Osteocyte (in vitro differentiated cells): Measurements from ENCODE around the gene LCORL. TPM values are rescaled to one million over a fixed set of nuclear protein-coding genes. Genes with fewer than 3 reads are reported as not detected.
"Not testable (repeated sequence)": the region's sequence is repeated elsewhere in the genome, so short reads cannot be mapped to it uniquely, and the experiment has no call there.

ENCODE experiments used
- DNase-seq: peaks from one replicate; pipeline ENCODE4 v3.0.0; 2021; ENCODE audit warnings: mixed read lengths; ENCODE audit not compliant: unreplicated experiment; ENCODE audit errors: extremely low spot score
- H3K27ac Mint-ChIP-seq: one replicate; pipeline ENCODE4 v1.8.0; 2021; ENCODE audit warnings: mild to moderate bottlenecking, mixed read lengths; ENCODE audit not compliant: unreplicated experiment
- H3K27me3 Mint-ChIP-seq: one replicate; pipeline ENCODE4 v1.8.0; 2021; ENCODE audit warnings: mixed read lengths; ENCODE audit not compliant: unreplicated experiment
- H3K36me3 Mint-ChIP-seq: one replicate; pipeline ENCODE4 v1.8.0; 2021; ENCODE audit warnings: mixed read lengths; ENCODE audit not compliant: unreplicated experiment
- H3K4me1 Mint-ChIP-seq: one replicate; pipeline ENCODE4 v1.8.0; 2021; ENCODE audit warnings: mixed read lengths; ENCODE audit not compliant: unreplicated experiment
- H3K4me3 Mint-ChIP-seq: one replicate; pipeline ENCODE4 v1.8.0; 2021; ENCODE audit warnings: mild to moderate bottlenecking, moderate library complexity, mixed read lengths; ENCODE audit not compliant: unreplicated experiment
- H3K9me3 Mint-ChIP-seq: one replicate; pipeline ENCODE4 v1.8.0; 2021; ENCODE audit warnings: mixed read lengths; ENCODE audit not compliant: unreplicated experiment
- CTCF ChIP-seq: fragments of 200-600 bp; sonication (generic); IDR thresholded peaks from 2 replicates; pipeline ENCODE4 v1.5.0; 2021; ENCODE audit warnings: antibody characterized with exemption, mild to moderate bottlenecking, moderate library complexity
- total RNA-seq: library from RNA; stranded (reverse); gene quantifications from 2 replicates; pipeline ENCODE4 v1.2.1, GENCODE V29; 2021

The LCORL gene
- total RNA-seq, 1 donor from 2014 or later: 18.2 TPM

DNA sequence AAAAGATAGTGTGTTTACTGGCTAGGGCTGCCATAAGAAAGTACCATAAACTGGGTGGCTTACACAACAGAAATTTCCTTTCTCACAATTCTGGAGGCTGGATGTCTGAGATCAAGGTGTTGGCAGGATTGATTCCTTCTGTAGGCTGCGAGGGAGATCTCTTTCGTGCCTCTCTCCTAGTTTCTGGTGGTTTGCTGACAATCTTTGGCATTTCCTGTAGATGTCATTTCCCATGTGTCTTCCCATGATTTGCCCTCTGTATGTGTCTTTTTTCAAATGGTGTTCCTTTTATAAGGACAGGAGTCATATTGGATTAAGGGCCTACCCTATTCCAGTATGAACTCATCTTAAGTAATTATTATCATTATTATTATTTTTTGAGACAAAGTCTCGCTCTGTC is 27.9 kb upstream of the LCORL start:
- Mint-ChIP-seq H3K9me3 (no peaks in the 10 kb centered on the region), H3K27me3 (no peaks in the 10 kb centered on the region), H3K4me1 (no peaks in the 10 kb centered on the region), H3K36me3 (no peaks in the 10 kb centered on the region), H3K4me3 (no peak overlapping the region), H3K27ac (no peak overlapping the region)
- DNase-seq: no peak
- TF ChIP-seq CTCF: no peak

DNA sequence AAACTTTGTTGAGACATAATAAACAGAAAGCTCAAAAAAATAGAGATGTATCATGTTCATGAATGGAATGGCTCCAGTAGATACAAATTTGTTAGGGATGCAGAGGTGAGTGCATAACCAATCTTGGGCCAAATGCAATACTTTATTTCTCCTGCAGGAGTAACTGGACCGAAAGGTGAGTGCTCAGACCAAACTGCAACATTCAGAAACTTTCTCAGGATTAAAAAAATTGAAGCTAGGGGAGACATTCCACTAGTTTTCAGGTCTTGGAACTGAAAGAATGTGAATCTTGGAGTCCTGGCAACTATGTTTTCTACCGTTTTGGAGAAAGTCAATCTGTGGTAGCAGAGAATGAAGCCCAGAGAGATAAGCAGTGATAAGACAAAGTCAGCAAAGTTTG is 21.2 kb upstream of the LCORL start:
- Mint-ChIP-seq H3K36me3 (no peaks in the 10 kb centered on the region), H3K27me3 (peaks cover 6% of the 10 kb centered on the region), H3K27ac (no peak overlapping the region), H3K4me1 (no peaks in the 10 kb centered on the region), H3K4me3 (no peak overlapping the region), H3K9me3 (no peaks in the 10 kb centered on the region)
- peak; percentile 17 for TF ChIP-seq CTCF
- DNase-seq: no peak

DNA sequence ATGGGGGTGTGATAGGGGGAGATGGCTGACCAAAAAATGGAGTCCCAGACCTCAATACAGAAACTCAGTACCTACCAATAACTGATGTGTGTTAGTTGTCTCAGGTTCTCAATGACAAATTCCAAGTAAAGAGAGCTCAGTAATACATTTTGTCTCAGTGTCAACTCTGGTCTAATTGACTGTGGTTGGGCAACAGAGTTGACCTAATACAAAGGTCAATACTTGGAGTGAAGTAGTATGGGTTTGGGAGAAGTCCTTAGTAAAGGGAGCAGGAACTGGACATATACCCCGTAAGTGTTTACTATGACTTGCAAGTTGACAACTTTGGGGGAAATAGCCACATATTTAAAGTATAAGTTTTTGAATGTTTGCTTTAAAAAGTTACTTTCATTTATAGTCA is 20.5 kb upstream of the LCORL start:
- DNase-seq: no peak
- no peak overlapping the region for H3K4me3 Mint-ChIP-seq
- no peak for TF ChIP-seq CTCF
- H3K4me1 Mint-ChIP-seq: no peaks in the 10 kb centered on the region
- peaks cover 7% of the 10 kb centered on the region for H3K27me3 Mint-ChIP-seq
- H3K9me3 Mint-ChIP-seq: no peaks in the 10 kb centered on the region
- H3K36me3 Mint-ChIP-seq: no peaks in the 10 kb centered on the region
- no peak overlapping the region for H3K27ac Mint-ChIP-seq

- Mint-ChIP-seq H3K27ac (no peak overlapping the region), H3K4me1 (no peaks in the 10 kb centered on the region), H3K9me3 (no peaks in the 10 kb centered on the region), H3K36me3 (no peaks in the 10 kb centered on the region), H3K4me3 (no peak overlapping the region), H3K27me3 (peaks cover 8% of the 10 kb centered on the region)
- no peak for TF ChIP-seq CTCF
- DNase-seq: no peak
Measured at GRCh38 chr4:18041114-18041513, 19.6 kb upstream of the LCORL start.

DNA sequence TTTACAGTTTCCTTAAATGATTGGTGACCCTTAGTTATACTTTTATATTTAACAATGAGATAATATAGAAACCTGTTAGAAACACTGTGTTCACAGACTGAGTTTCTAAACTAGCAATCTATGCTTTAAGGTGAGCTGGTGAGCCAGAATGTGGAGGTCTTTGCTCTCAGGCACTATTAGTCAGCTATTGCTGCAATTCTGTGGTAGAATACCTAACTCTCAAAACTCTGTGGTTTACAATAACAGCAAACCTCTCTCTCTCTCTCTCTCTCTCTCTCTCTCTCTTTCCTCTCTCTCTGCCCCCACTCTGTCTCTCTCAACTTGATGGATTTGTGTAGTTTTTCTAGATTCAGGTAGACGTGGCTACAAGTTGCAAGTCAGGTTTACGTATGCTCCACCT is 17.6 kb upstream of the LCORL start:
- peaks cover 21% of the 10 kb centered on the region for H3K27me3 Mint-ChIP-seq
- no peak overlapping the region for H3K4me3 Mint-ChIP-seq
- H3K4me1 Mint-ChIP-seq: no peaks in the 10 kb centered on the region
- H3K27ac Mint-ChIP-seq: no peak overlapping the region
- no peak for TF ChIP-seq CTCF
- H3K36me3 Mint-ChIP-seq: no peaks in the 10 kb centered on the region
- no peaks in the 10 kb centered on the region for H3K9me3 Mint-ChIP-seq
- no peak for DNase-seq

DNA sequence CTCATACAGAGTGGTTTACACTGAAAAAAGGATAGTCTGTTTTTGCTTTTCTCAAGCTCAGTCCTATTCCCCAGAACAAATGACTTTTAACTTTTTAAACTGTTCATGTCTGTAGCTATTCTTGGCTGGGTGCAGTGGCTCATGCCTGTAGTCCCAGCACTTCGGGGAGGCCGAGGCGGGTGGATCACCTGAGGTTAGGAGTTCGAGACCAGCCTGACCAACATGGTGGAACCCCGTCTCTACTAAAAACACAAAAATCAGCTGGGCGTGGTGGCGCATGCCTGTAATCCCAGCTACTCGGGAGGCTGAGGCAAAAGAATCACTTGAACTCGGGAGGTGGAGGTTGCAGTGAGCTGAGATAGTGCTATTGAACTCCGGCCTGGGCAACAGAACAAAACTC is 14.8 kb upstream of the LCORL start:
- H3K4me3 Mint-ChIP-seq, H3K4me1 Mint-ChIP-seq, H3K27ac Mint-ChIP-seq, DNase-seq, H3K9me3 Mint-ChIP-seq, H3K36me3 Mint-ChIP-seq: not testable (repeated sequence)
- peaks cover 37% of the 10 kb centered on the region for H3K27me3 Mint-ChIP-seq
